Endometrial microvascular endothelial cells (primary cell): ENCODE measurements around the gene NXPE1. TPM values are rescaled to one million over a fixed set of nuclear protein-coding genes. Genes with fewer than 3 reads are reported as not detected.

Source experiments
- in situ Hi-C: cut with HindIII; loops from 2 replicates; pipeline ENCODE4 v1.10.0; 2017; ENCODE audit warnings: low sequenced_read_pairs, low pct_unique_long_range_greater_than_20kb; ENCODE audit errors: inconsistent ontology term
- total RNA-seq: library from RNA; depleted of rRNA; stranded (reverse); fragments of >200 nt; gene quantifications from one replicate; pipeline ENCODE4 v1.2.3, GENCODE V29; 2015; ENCODE audit errors: inconsistent ontology term

Gene NXPE1
- total RNA-seq, 1 donor from 2014 or later: not detected

DNA sequence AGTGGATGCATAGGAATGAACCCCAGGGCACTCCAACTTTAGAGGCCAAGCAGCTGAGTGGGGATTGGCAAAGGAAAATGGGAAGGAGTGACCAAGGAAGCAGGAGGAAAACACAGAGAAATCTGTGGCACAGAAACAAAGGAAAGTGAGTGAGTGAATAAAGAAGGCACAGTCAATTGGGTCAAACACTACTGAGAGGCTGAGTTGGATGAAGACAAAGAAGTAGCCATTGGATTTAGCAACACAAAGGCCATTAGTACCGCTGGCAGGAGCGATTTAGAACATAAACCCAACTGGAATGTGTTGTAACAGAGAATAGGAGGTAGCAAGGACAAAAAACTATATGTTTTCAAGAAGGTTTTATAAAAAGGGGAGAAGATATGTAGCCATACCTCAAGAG, 6.6 kb upstream of the NXPE1 start:
- in situ Hi-C loops: no loop called here

DNA sequence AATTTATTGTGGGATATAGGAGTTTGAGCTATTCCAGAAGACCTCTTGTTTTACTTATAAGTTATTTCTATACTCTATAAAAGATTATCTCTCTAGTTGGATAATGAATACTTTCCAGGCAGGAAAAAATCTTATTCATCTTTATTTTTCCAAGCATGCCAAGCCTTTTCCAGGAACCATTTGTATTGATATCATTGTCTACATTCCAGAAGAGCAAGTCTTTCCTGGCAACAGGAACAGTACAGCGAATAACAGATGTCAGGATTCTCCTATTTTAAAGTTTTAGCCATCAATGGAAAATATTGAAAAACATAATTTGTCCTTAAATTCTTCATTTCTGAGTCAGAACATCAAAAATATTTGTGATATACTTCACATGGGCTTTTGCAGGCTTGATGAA, 5.2 kb upstream of the NXPE1 start:
- in situ Hi-C loops: no loop called here

DNA sequence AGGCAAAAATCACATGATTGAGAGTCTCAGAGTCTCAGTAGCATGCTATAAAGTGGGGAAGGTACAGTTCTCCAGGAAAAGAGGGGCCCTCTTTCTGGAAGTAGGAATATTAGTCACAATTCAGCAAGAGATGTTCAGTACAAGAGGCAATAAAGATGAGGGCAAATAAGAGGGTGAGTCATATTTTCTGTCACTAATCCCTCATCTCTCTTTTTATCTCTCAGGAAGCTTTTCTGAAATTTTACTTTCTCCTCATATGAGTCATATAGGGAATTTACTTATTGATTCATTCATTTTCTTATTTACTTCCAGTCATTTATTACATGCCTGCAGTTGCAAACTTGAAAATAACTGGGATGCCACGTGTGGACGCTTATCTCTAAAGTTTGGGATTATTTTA, 3.4 kb upstream of the NXPE1 start:
- in situ Hi-C loops: no loop called here

DNA sequence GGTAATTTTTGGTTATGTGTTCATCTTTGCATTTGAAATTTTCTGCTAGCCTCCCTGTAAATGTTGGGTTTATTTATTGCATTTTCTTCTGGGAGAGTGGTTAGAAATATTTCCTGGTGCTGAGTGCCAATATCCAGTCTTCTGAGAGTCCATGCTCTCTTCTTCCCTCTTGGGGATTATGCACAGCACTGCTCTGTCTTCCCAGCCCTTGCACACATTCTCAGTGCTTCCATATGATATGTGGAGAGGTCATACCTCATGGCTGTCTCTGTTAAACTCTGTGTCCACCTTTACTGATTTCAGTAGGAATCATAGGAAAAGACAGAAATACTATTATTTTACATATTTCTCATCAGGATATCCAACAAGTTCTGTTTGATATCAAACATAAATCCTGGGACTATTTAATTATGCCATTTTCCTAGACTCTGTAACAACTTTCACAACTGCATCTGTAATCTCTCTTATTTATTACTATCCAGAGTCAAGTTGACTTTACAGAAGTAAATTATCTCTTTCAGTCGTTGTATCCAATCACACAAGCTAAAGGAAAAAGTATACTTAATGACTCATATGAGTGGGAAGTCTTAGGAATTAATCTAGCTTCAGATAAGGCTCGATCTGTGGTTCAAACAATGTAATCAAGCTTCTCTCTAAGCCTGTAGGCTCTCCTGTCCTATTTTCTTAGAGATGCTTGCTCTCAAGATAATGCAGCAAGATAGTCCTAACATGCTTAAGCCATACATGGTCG, 2.7 kb upstream of the NXPE1 start:
- in situ Hi-C loops: no loop called here

GRCh38 chr11:114556135-114556534, 3.5 kb downstream of the NXPE1 start:
- in situ Hi-C loops: no loop called here

DNA sequence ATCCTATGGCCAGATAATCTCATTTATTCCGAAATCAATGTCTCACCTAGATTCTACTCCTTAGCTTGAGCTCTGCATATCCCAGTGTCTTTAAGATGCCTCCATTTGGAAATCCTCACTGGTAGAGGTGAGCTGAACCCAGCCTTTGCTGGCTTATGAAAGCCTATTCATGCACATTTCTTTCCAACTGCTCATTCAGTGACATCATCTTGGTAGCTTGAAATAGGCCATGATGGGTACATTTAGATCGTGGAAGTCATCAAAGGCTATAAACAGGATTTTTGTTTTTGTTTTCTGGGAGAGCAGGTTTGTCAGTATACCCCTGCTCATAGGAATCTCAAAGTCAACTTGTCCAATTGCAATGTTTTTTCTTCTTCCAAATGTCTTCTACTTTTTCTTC, 6.0 kb downstream of the NXPE1 start:
- in situ Hi-C loops: no loop called here

DNA sequence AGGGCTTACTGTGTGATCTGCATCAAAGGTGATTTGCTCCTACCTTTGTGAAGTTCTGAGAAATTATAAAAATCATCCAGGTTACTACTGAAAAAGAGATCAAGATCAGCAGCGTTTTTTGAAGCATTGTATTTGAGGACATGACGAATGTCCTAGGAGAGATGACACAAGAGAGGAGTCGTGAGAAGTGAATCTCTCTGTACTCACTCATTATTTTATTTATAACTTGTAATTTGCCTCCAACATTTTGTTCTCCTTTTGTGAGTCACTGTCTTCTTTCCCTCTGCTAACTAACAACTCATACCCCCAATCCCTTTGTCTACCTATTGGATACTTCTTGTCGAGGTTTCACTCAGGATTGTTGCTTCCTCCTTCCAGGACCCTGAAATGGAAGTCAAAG, 8.6 kb downstream of the NXPE1 start:
- in situ Hi-C loops: no loop called here

DNA sequence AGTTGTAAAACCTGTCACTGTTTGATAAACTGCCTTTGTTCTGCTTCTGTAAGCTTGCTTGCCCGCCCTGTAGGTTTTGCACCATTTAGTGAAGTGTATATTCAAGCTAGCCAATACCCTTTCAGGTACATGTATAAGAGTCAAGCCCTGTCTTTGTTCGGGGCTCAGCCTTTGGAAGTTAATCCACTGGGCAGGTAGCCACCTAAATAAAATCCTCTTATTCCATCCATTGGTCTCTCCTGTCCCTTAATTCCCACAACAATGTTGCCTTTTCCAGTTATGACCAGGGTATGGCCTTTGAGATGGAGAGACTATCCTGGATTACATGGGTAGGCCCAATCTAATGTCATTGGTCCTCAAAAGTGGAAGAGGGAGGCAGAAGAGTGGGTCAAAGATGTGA, 34.0 kb downstream of the NXPE1 start:
- in situ Hi-C loops: no loop called here

DNA sequence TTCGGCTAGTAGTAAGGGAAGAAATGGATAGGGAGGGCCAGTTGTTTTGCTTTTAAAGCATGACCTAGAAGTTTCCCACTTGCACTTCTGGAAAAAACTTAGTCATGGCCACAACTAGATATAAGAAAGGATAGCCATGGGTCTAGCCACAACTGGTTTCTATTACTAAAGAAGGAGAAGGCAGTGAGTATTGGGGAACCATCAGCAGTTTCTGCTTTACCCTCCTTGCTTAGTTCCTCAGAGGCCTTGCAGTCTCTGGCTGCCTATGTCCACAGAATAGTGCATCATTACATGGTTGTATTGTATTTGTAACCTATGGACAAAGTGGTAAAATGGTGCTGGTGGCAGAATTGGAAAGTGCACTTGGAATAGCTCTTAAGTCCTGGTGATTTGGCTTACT, 35.6 kb downstream of the NXPE1 start:
- in situ Hi-C loops: no loop called here

GRCh38 chr11:114522818-114523217, 36.9 kb downstream of the NXPE1 start:
- in situ Hi-C loops: no loop called here

DNA sequence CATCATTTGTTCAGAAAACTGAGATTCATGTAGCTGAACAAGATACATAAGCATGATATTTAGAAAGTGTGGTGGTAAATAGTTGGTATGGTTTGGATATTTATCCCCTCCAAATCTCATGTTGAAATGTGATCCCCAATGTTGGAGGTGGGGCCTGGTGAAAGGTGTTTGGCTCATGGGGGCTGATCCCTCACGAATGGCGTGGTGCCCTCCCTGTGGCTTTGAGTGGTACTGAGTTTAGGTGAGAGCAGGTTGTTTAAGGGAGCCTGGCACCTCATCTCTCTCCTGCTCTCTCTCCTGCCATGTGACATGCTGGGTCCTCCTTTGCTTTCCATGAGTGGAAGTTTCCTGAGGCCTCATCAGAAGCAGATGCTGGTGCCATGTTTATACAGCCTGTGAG, 48.1 kb downstream of the NXPE1 start:
- in situ Hi-C loops: no loop called here

GRCh38 chr11:114511079-114511478, 48.6 kb downstream of the NXPE1 start:
- in situ Hi-C loops: no loop called here

DNA sequence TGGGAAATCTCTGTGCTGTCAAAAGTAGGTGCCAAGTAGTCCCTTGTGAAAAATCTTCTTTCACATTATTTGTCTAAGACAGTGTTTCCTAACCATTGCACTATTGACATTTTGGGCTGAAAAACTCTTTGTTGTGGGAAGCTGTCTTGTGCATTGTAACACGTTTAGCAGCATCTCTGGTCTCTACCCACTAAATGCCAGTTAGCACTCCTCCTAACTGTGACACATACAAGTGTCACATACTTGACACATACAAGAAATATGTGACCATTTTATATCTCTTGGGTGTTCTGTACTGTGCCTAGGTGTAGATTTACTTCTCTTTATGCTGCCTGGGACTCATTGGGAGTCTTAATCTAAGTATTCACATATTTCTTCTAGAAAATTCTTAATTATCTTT, 57.8 kb downstream of the NXPE1 start:
- in situ Hi-C loops: no loop called here

GRCh38 chr11:114499756-114500155, 59.9 kb downstream of the NXPE1 start:
- in situ Hi-C loops: no loop called here

DNA sequence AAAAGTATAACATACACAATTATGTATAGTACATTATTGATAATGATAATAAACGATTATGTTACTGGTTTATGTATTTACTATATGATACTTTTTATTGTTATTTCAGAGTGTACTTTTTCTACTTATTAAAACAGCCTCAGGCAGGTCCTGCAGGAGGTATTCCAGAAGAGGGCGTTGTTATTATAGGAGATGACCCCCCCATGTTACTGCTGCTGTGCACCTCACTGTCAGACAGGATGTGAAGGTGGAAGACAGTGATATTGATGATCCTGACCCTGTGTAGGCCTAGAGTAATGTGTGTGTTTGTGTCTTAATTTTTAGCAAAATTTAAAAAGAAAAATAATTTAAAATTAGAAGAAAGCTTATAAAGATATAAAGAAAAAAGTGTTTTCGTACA, 62.8 kb downstream of the NXPE1 start:
- in situ Hi-C loops: no loop called here

- in situ Hi-C loops: no loop called here
These were observed 75.8 kb downstream of the NXPE1 start for GRCh38 chr11:114483929-114484328.

GRCh38 chr11:114482114-114482513, 77.6 kb downstream of the NXPE1 start:
- in situ Hi-C loops: no loop called here

- in situ Hi-C loops: no loop called here
These were observed 80.3 kb downstream of the NXPE1 start for GRCh38 chr11:114479331-114479730.

DNA sequence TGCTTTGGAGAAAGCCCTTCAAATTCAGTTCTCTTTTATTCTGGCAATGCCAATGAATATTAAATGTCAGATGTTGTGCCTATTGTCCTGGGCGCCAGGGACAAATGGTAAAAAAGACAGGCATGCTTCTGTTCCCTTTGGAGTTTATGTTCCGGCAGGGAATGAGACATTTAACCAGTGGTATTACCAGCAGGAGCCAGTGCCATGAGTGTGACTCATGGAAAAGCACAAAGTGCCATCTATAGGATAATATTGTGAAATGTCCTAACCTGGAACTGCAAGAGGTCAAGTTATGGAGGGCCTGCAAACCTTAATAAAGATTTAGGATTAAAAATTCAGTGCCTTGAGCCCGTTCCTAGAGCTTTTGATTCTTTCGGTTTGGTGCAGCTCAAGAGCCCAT, 80.9 kb downstream of the NXPE1 start:
- in situ Hi-C loops: no loop called here

- in situ Hi-C loops: no loop called here
These were observed 81.7 kb downstream of the NXPE1 start for GRCh38 chr11:114478001-114478410.

GRCh38 chr11:114472661-114473060, 87.0 kb downstream of the NXPE1 start:
- in situ Hi-C loops: no loop called here
